IPS-20b (cell line): ENCODE measurements around the gene NAIF1.

Experiments used
- H3K27ac ChIP-seq: one replicate; pipeline ENCODE4 v1.5.1; 2013; ENCODE audit warnings: low read length
- H3K27me3 ChIP-seq: 2 replicates; pipeline ENCODE4 v1.6.1; 2013; ENCODE audit warnings: mild to moderate bottlenecking, low read length, inconsistent platforms; ENCODE audit not compliant: insufficient read depth
- H3K36me3 ChIP-seq: 2 replicates; pipeline ENCODE4 v1.6.1; 2013; ENCODE audit warnings: low read depth, mild to moderate bottlenecking, inconsistent platforms, low read length, moderate library complexity; ENCODE audit not compliant: insufficient read depth
- H3K4me1 ChIP-seq: 2 replicates; pipeline ENCODE4 v1.6.1; 2013; ENCODE audit warnings: mild to moderate bottlenecking, control low read depth, inconsistent platforms, low read length, moderate library complexity; ENCODE audit not compliant: insufficient read depth
- H3K4me3 ChIP-seq: 2 replicates; pipeline ENCODE4 v1.5.1; 2013; ENCODE audit warnings: mild to moderate bottlenecking, low read length, inconsistent platforms
- H3K9ac ChIP-seq: 2 replicates; pipeline ENCODE4 v1.6.1; 2013; ENCODE audit warnings: low read depth, mild to moderate bottlenecking, inconsistent platforms, low read length, moderate library complexity
- H3K9me3 ChIP-seq: 2 replicates; pipeline ENCODE4 v1.6.1; 2013; ENCODE audit warnings: mild to moderate bottlenecking, low read depth, low read length, inconsistent platforms; ENCODE audit not compliant: insufficient read depth

Gene NAIF1

DNA sequence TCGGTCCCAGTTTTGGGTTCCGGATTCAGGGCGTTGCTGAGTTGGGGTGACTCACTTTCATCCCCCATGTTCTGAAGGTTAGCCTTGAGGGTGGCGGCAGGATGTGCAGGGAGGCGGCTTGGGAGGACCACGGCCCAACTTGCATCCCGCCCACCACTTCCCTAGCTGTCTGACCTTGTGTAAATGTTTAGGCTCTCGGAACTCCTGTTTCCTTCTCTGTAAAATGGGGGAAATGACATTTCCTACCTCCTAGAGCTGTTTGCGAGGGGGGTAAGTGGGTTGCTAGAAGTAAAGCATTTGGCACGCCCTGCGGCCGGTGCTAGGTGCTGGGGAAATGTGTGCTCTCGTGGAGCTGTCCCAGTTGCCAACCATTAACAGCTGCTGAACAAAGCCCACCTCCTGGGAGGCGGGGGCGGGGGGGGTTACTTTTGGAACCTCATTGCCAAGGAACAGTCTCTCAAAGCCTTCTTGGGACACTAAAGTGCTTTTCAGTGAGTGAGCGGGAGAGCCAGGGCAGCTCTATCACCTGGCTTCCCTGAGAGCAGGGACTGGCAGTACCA, 32.9 kb upstream of the NAIF1 start:
- no peak overlapping the region for H3K27ac ChIP-seq
- no peaks in the 10 kb centered on the region for H3K9me3 ChIP-seq
- H3K27me3 ChIP-seq = no peaks in the 10 kb centered on the region
- peaks cover 28% of the 10 kb centered on the region for H3K4me1 ChIP-seq
- H3K4me3 ChIP-seq = peak overlapping the region; percentile 93; the same call in 1 of the 2 replicates
- H3K9ac ChIP-seq = no peak overlapping the region
- peaks cover 44% of the 10 kb centered on the region for H3K36me3 ChIP-seq

DNA sequence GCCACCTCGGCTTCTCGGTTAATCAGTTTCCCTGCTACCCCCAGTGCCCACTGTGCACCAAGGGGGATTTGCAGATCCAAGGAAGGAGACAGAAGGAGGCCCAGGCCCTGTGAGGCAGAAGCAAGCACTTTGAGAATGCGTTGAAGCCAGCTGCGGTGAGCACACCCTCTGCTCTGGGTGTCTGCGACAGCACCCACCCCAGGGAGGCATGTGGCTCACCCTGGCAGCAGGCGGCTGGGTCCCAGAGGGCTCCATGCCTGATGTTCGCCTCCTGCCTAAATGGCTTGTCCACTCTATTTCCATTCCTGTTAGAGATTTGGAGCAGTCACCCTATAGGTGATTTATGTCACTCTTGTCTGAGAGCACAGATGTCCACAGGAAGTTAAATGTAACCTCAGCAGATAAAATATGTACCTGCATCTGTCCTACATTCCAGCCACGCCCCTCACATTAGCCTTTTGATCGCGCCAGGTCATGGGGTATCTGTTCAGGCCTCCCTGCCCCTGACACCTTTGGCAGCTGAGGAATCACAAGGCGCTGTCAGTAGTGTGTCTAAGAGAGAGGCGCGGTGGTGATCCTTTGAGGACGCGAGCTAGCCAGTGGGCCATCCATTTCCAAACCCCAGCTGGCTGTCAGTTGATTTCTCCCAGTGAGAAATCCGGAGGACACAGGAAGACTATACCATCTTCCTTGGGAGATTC, 32.3 kb upstream of the NAIF1 start:
- Histone ChIP-seq H3K27ac (peak overlapping the region; percentile 62), H3K4me3 (peak overlapping the region; percentile 93), H3K9ac (peak overlapping the region; percentile 94), H3K36me3 (peaks cover 42% of the 10 kb centered on the region), H3K9me3 (no peaks in the 10 kb centered on the region), H3K4me1 (peaks cover 28% of the 10 kb centered on the region), H3K27me3 (no peaks in the 10 kb centered on the region)

DNA sequence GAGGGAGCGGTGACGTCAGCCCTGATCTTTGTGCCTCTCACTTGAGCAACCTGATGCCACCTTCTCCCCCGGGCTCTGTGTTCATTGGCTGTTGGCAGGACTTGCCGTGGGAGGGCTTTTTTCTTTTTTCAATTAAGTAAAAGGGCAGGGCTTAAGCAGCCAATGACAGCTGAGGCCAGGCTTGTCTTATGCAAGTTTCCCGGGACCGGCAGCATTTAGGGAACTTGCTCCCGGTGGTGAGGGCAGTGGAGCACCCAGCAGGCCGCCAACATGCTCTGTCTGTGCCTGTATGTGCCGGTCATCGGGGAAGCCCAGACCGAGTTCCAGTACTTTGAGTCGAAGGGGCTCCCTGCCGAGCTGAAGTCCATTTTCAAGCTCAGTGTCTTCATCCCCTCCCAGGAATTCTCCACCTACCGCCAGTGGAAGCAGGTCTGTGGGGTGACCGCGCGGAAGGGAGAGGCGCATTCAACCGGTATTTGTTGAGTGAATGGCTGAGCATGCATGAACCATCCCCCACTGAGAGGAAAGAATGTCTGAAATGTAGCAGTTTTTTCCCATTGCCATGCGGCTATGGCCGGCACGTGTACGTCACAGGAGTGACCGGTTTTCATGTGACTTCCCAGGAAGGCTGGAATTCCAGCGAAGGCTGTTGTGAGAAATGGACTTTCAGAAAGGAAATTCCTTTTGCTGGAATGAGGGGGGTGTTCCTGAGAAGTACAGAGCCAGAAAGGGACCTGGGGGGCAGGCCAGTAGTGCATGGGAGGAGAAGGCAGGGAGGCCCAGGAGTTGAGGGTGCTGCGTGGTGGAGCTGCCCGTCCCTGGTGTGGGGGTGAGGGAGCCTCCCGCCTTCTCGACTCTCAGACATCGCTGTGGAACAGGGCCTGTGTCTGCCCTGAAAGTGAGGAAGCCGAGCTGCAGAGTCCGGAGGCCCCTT, 31.4 kb upstream of the NAIF1 start:
- Histone ChIP-seq H3K4me1 (peaks cover 28% of the 10 kb centered on the region), H3K27me3 (no peaks in the 10 kb centered on the region), H3K9me3 (no peaks in the 10 kb centered on the region), H3K27ac (peak overlapping the region; percentile 62), H3K9ac (peak overlapping the region; percentile 94), H3K36me3 (peaks cover 34% of the 10 kb centered on the region), H3K4me3 (peak overlapping the region; percentile 93)

DNA sequence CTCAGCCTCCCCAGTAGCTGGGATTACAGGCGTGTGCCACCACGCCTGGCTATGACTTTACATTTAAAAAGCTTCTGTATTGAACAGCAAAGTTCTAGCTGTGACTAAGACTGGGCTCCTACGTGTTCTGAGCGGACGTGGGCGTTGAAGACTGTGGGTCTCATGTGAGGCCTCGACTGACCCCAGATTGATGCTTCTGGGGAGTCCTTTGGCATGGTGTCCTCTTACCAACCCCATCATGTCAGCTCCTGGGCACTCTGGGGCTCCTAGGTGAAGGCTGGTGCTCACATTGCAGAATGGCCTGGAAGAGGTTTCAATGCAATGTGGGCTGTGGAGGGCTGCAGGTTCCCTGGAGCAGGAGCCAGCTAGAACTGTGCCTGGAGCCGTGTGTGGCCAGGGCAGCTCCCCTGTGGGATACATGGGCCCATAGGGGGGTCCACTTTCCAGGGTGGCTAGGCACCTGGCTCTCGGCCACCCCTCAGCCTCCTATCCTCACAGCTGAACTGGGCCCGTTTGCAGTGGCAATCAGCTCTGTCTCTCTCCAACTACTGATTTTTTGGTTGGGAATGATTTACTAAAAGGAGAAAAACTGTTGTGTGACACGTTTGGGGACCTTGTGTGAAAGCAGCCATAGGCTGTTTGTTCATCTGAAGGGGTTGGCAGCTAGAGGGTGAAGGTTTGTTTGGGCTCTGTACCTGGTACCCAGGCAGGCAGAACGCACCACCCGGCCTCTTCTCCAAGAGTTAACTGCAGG, 30.6 kb upstream of the NAIF1 start:
- Histone ChIP-seq H3K9me3 (no peaks in the 10 kb centered on the region), H3K27ac (no peak overlapping the region), H3K4me1 (peaks cover 28% of the 10 kb centered on the region), H3K36me3 (peaks cover 25% of the 10 kb centered on the region), H3K4me3 (peak overlapping the region; percentile 60), H3K27me3 (no peaks in the 10 kb centered on the region), H3K9ac (peak overlapping the region; percentile 85; the same call in 1 of the 2 replicates)

DNA sequence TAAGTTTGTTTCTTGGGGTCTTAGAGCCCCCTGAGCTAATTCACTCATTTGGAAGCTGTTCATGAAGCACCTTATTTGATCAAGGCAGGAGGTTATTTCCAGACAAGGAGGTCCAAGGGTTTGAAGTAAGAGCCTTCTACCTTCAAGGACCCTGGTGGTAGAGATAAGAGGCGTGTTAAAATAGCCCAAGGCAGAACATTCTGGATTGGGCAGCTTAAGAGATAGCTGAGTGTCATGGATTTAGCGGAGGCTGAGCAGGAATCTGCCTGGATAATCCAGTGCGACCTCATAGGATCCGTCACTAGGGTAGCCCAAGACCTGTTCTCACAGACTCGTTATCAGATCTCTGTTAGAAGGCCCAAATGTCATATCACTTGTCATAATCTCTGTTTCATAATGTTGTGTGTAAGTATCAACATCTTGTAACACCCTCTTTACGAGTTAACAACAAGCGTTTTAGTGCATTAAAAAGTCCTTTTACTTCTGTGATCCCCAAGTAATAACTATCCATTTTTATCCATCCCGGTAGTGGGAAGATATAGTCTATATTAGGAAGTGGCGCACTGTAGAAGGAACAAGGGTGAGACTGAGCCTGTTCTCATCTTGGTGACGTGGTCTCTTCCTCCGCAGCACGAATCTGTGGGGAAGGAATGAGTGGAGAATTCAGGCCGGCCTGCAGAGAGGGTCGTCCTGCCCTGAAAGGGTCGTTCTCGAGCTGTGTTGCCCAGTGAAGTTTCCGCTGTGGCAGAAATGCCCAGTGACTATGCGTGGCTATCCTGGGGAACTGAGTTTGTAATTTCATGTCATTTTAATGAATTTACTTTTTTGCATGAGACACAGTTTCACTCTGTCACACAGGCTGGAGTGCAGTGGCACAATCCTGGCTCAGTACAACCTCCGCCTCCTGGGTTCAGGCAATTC, 29.8 kb upstream of the NAIF1 start:
- Histone ChIP-seq H3K4me3 (no peak overlapping the region), H3K27ac (no peak overlapping the region), H3K27me3 (no peaks in the 10 kb centered on the region), H3K36me3 (peaks cover 17% of the 10 kb centered on the region), H3K4me1 (peaks cover 28% of the 10 kb centered on the region), H3K9me3 (no peaks in the 10 kb centered on the region), H3K9ac (no peak overlapping the region; the same call in 1 of the 2 replicates)

DNA sequence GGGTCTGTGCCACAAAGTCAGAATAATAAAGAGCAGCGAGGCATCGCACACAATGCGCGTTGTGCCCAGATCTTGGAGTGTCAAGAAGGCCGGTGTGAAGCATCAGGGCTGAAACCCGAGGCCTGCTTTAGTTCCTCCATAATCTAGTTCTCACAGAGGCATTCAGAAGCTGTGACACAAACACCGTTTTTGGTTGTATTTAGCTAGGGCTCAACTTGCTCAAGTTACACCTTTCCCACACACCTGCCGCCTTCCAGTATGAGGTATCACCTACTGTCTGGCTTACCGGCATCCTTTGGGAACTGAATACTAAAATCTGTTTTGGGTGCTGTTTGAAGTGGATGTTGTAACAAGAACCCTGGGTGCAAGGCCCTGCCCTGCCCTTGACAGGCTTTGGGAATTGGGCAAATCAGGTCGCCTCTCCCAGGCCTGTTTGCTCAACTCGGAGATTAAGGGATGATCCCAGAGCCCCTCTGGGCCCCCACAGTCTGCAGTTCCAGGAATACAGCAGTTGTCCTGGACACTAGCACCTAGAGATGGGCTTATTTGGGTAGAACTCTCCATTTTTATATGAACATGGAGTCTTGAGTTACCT, 27.9 kb upstream of the NAIF1 start:
- Histone ChIP-seq H3K27me3 (no peaks in the 10 kb centered on the region), H3K27ac (no peak overlapping the region), H3K9ac (no peak overlapping the region), H3K9me3 (no peaks in the 10 kb centered on the region), H3K4me3 (no peak overlapping the region), H3K4me1 (peaks cover 24% of the 10 kb centered on the region), H3K36me3 (no peaks in the 10 kb centered on the region; the same call in 1 of the 2 replicates)

DNA sequence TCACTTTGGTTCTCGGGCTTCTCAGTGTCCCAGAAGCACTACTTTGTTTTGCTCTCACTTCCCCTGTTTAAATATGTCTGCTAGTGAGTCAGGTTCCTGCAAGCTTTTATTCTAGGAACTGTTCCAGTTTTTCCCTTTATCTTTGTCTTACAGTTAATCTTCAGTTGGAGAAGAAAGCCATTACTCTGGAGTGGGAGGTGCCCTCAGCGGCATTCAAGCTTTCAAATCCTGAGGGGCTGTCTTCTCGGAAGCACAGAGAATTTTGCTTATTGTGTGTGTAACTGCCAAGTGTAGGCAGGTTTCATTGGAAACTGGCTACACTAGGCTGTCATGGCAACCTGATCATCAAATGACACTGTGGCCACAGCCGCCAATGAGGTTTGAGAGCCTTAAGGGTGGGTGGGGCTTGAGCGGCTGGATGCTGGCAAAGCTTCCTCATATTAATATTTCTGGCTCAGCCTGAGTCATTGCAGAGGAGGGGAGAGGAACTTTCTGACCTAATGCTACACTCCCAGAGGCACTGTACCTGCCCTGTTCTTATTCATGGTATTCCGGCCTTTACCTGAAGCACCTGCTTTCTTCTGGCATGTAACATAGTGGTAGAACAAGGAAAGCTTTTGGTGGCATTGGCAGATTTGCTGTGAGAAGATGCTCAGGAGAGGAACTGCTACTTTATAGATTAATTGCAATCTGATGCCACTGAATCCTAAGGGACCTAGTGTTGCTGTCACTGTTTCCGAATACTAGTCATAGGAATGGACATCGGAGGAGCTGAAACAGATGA, 27.2 kb upstream of the NAIF1 start:
- Histone ChIP-seq H3K27me3 (no peaks in the 10 kb centered on the region), H3K27ac (no peak overlapping the region), H3K4me1 (peaks cover 18% of the 10 kb centered on the region), H3K9me3 (no peaks in the 10 kb centered on the region), H3K4me3 (no peak overlapping the region), H3K36me3 (no peaks in the 10 kb centered on the region; the same call in 1 of the 2 replicates), H3K9ac (no peak overlapping the region)

DNA sequence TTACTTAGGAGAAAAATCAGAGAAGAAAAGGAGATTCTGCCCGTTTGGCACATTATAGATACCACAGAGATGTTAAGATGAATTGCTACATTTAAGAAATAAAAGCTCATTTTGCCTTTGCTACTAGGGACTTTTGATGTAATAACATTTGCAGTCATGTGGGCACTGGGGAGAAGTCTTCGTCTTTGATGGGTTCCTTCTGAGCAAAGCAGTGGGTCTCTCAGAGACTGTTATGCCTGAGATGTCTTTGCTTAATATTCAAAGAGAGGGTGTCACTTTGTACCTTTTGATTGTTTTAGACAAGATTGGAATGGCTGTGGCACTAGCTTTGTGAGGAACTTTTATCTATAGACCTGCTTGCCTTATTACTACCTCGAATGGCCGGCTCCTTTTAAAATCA, 25.9 kb upstream of the NAIF1 start:
- H3K4me3 ChIP-seq = no peak overlapping the region
- peaks cover 12% of the 10 kb centered on the region for H3K4me1 ChIP-seq
- H3K9ac ChIP-seq = no peak overlapping the region
- H3K27ac ChIP-seq = no peak overlapping the region
- H3K36me3 ChIP-seq = no peaks in the 10 kb centered on the region; the same call in 1 of the 2 replicates
- no peaks in the 10 kb centered on the region for H3K9me3 ChIP-seq
- H3K27me3 ChIP-seq = no peaks in the 10 kb centered on the region

DNA sequence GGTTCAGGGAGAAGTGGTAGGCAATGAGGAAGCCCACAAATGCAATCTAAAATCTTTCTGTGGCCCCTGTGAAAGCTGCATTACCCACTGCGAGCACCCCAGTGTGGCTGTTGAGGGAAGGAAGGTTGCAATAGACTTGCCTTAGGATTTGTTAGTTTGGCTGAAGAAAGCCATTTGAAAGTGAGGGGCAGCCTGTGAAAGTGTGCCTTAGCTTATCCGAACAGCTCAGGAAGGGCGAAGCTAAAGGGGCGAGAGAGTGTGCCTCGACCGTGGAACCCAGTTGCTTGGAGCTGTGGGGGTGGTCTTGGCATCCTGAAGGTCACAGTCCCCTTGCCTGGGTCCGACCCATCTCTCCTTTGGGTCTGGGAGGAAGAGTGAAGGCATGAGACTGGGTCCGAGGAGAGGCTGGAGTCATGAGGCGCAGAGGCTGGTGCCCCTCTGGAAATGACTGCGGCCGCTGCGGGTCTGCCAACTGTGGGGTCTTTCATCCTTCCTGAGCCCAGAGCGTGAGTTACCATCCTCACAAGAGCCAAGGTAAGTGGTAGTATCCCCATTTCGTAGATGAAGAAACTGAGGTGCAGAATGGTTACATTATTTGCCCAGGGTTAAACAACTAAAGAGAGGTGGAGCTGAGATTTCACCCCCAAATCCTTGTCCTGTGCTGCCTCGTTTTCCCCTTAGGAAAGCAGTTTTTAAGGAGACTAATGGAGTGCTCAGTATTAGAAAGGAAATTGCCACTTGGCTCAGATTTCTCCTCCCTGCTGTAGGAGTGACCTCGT, 25.3 kb upstream of the NAIF1 start:
- no peaks in the 10 kb centered on the region; the same call in 1 of the 2 replicates for H3K36me3 ChIP-seq
- H3K4me3 ChIP-seq = no peak overlapping the region
- H3K9ac ChIP-seq = no peak overlapping the region
- no peaks in the 10 kb centered on the region for H3K9me3 ChIP-seq
- peaks cover 7% of the 10 kb centered on the region; the same call in 1 of the 2 replicates for H3K4me1 ChIP-seq
- no peaks in the 10 kb centered on the region for H3K27me3 ChIP-seq
- H3K27ac ChIP-seq = no peak overlapping the region
